Measurements from ENCODE around the gene PTPN4.

DNA sequence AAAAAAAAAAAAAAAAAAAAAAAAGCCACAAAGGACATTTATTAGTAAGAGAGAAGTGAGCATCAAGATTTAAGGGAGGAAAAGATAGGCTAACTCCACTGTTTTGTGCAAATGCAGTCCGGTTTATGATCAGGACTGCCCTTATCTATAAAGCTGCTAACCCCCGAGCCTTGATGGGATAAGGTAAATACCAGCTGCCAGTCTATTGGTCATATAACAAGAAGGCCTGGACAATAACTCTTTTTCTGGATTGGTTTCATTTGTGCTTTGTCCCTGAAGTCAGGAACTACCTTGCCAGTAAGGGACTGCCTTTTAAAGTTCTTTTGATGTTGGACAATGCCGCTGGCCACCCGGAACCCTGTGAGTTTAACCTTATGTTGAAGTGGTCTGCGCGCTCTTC, 15.4 kb downstream of the PTPN4 start:
- no peak for TF ChIP-seq CTCF (IDR thresholded peaks at IDR 0.05)
- no peak for TF ChIP-seq POLR2A (IDR thresholded peaks at IDR 0.05)

All from testis (tissue), 2 donors.